ENCODE measurements around the gene BRINP1.
A peak's percentile ranks its signal among the peaks of the same experiment; 100 is the strongest.

BRINP1 gene

GRCh38 chr9:119339056-119339455 is 30.2 kb downstream of the BRINP1 start:
- no peak for DNase-seq (ENCODE audit: low read depth)

- no peak for DNase-seq (ENCODE audit: low read depth)
Measured at GRCh38 chr9:119337573-119337972, 31.7 kb downstream of the BRINP1 start.

- no peak for DNase-seq (ENCODE audit: low read depth)
Measured at GRCh38 chr9:119334745-119335144, 34.5 kb downstream of the BRINP1 start.

- no peak for DNase-seq (ENCODE audit: low read depth)
Measured at GRCh38 chr9:119333507-119334229, 35.6 kb downstream of the BRINP1 start.

GRCh38 chr9:119332522-119332921 is 36.7 kb downstream of the BRINP1 start:
- no peak for DNase-seq (ENCODE audit: low read depth)

GRCh38 chr9:119322184-119322583 is 47.1 kb downstream of the BRINP1 start:
- peak; percentile 44 for DNase-seq (ENCODE audit: low read depth)

GRCh38 chr9:119318371-119318770 is 50.9 kb downstream of the BRINP1 start:
- DNase-seq (ENCODE audit: low read depth) = no peak

- DNase-seq (ENCODE audit: low read depth) = no peak
Measured at GRCh38 chr9:119313846-119314245, 55.4 kb downstream of the BRINP1 start.

- no peak for DNase-seq (ENCODE audit: low read depth)
Measured at GRCh38 chr9:119310741-119311140, 58.5 kb downstream of the BRINP1 start.

- no peak for DNase-seq (ENCODE audit: low read depth)
Measured at GRCh38 chr9:119307471-119307870, 61.8 kb downstream of the BRINP1 start.

GRCh38 chr9:119304555-119304954 is 64.7 kb downstream of the BRINP1 start:
- DNase-seq (ENCODE audit: low read depth) = no peak

GRCh38 chr9:119302988-119303698 is 66.1 kb downstream of the BRINP1 start:
- no peak for DNase-seq (ENCODE audit: low read depth)

GRCh38 chr9:119298076-119298853 is 71.0 kb downstream of the BRINP1 start:
- no peak for DNase-seq (ENCODE audit: low read depth)

GRCh38 chr9:119291554-119291953 is 77.7 kb downstream of the BRINP1 start:
- no peak for DNase-seq (ENCODE audit: low read depth)

- DNase-seq (ENCODE audit: low read depth) = peak; percentile 43
Measured at GRCh38 chr9:119289740-119290433, 79.3 kb downstream of the BRINP1 start.

GRCh38 chr9:119284587-119285337 is 84.5 kb downstream of the BRINP1 start:
- peak; percentile 4 for DNase-seq (ENCODE audit: low read depth)

- DNase-seq (ENCODE audit: low read depth) = peak; percentile 9
Measured at GRCh38 chr9:119284118-119284517, 85.1 kb downstream of the BRINP1 start.

- DNase-seq (ENCODE audit: low read depth) = peak; percentile 13
Measured at GRCh38 chr9:119283078-119283794, 86.0 kb downstream of the BRINP1 start.

- no peak for DNase-seq (ENCODE audit: low read depth)
Measured at GRCh38 chr9:119282476-119283077, 86.7 kb downstream of the BRINP1 start.

- no peak for DNase-seq (ENCODE audit: low read depth)
Measured at GRCh38 chr9:119280740-119281485, 88.3 kb downstream of the BRINP1 start.

Data from stromal cell of bone marrow (primary cell).